Measurements from ENCODE around the gene CDR2. TPM values are rescaled to one million over a fixed set of nuclear protein-coding genes. Genes with fewer than 3 reads are reported as not detected.

CDR2 gene
- total RNA-seq, 1 experiment from 2014 or later = 23.9 TPM

- no peak overlapping the region for H3K27ac Mint-ChIP-seq (ENCODE audit: low read depth, unreplicated experiment)
- no peak for TF ChIP-seq CTCF (IDR thresholded peaks at IDR 0.05; ENCODE audit: unreplicated experiment)
- no peaks in the 10 kb centered on the region for H3K9me3 Mint-ChIP-seq (ENCODE audit: unreplicated experiment)
- H3K4me3 Mint-ChIP-seq (ENCODE audit: unreplicated experiment) = no peak overlapping the region
- POLR2A ChIA-PET = no interaction called here
- DNase-seq (ENCODE audit: unreplicated experiment) = no peak
- H3K36me3 Mint-ChIP-seq (ENCODE audit: insufficient read depth, unreplicated experiment) = peaks cover 74% of the 10 kb centered on the region
- H3K27me3 Mint-ChIP-seq (ENCODE audit: insufficient read depth, unreplicated experiment) = no peaks in the 10 kb centered on the region
- intact Hi-C loops (cut with micrococcal nuclease) = loop anchor here (5.0 kb wide), 1 partner anchor 1165 kb away; the partner anchor contains the start of gene LDAF1
- BruUV-seq (replicated peaks) = no TSS peak
- CTCF ChIA-PET = interaction anchor here (0.6 to 4.7 kb wide), 6 partner anchors 8 to 80 kb away, joined by 3 to 37 read pairs (median 4); no protein-coding TSS in a partner anchor
- H3K4me1 Mint-ChIP-seq (ENCODE audit: insufficient read depth, unreplicated experiment) = no peaks in the 10 kb centered on the region
Observed at GRCh38 chr16:22322021-22322471, 52.4 kb downstream of the CDR2 start.

GRCh38 chr16:22321340-22322001, 52.9 kb downstream of the CDR2 start:
- intact Hi-C loops (cut with micrococcal nuclease) = loop anchor here (5.0 kb wide), 1 partner anchor 1164 kb away; the partner anchor contains the start of gene LDAF1

GRCh38 chr16:22320572-22321339, 53.7 kb downstream of the CDR2 start:
- ChIA-PET POLR2A (interaction anchor here (0.5 kb wide), 1 partner anchor 28 kb away, joined by 3 read pairs; no protein-coding TSS in a partner anchor), CTCF (interaction anchor here (0.6 to 4.7 kb wide), 12 partner anchors 8 to 119 kb away, joined by 3 to 37 read pairs (median 3); no protein-coding TSS in a partner anchor)
- no peak for TF ChIP-seq CTCF (IDR thresholded peaks at IDR 0.05; ENCODE audit: unreplicated experiment)
- peaks cover 79% of the 10 kb centered on the region for H3K36me3 Mint-ChIP-seq (ENCODE audit: insufficient read depth, unreplicated experiment)
- no peaks in the 10 kb centered on the region for H3K27me3 Mint-ChIP-seq (ENCODE audit: insufficient read depth, unreplicated experiment)
- no peaks in the 10 kb centered on the region for H3K4me1 Mint-ChIP-seq (ENCODE audit: insufficient read depth, unreplicated experiment)
- no TSS peak for BruUV-seq (replicated peaks)
- H3K9me3 Mint-ChIP-seq (ENCODE audit: unreplicated experiment) = no peaks in the 10 kb centered on the region
- H3K4me3 Mint-ChIP-seq (ENCODE audit: unreplicated experiment) = no peak overlapping the region
- DNase-seq (ENCODE audit: unreplicated experiment) = no peak
- no peak overlapping the region for H3K27ac Mint-ChIP-seq (ENCODE audit: low read depth, unreplicated experiment)
- intact Hi-C loops (cut with micrococcal nuclease) = loop anchor here (5.0 kb wide), 1 partner anchor 1163 kb away; the partner anchor contains the start of gene LDAF1

More at GRCh38 chr16:22321340-22322001, 52.9 kb downstream of the CDR2 start:
- POLR2A ChIA-PET = interaction anchor here (0.5 kb wide), 1 partner anchor 27 kb away, joined by 3 read pairs; no protein-coding TSS in a partner anchor
- H3K36me3 Mint-ChIP-seq (ENCODE audit: insufficient read depth, unreplicated experiment) = peaks cover 78% of the 10 kb centered on the region
- CTCF ChIA-PET = interaction anchor here (0.6 to 4.7 kb wide), 16 partner anchors 9 to 120 kb away, joined by 3 to 37 read pairs (median 4); no protein-coding TSS in a partner anchor
- no peaks in the 10 kb centered on the region for H3K4me1 Mint-ChIP-seq (ENCODE audit: insufficient read depth, unreplicated experiment)
- TF ChIP-seq CTCF (IDR thresholded peaks at IDR 0.05; ENCODE audit: unreplicated experiment) = peak; percentile 91
- BruUV-seq (replicated peaks) = no TSS peak
- peak; percentile 73 for DNase-seq (ENCODE audit: unreplicated experiment)
- no peak overlapping the region for H3K4me3 Mint-ChIP-seq (ENCODE audit: unreplicated experiment)
- H3K9me3 Mint-ChIP-seq (ENCODE audit: unreplicated experiment) = no peaks in the 10 kb centered on the region
- H3K27ac Mint-ChIP-seq (ENCODE audit: low read depth, unreplicated experiment) = no peak overlapping the region
- H3K27me3 Mint-ChIP-seq (ENCODE audit: insufficient read depth, unreplicated experiment) = no peaks in the 10 kb centered on the region

Measured in MCF 10A (cell line).